Esophagus mucosa (tissue), 1 donor: ENCODE data around the gene NSMCE3. TPM values are rescaled to one million over a fixed set of nuclear protein-coding genes. Genes with fewer than 3 reads are reported as not detected.

Experiments used
- ATAC-seq: fragments of 200-7000 bp; cut with Tn5 transposase; one replicate; pipeline ENCODE4 v1.9.1; 2020
- total RNA-seq: library from RNA; stranded (reverse); gene quantifications from one replicate; pipeline ENCODE4 v1.2.4, GENCODE V29; 2023
- donor health status: DM: yes; HTN: yes; CAD: no.

The NSMCE3 gene
- total RNA-seq, result 2.6 TPM

- ATAC-seq, result peak; percentile 98
Measured at GRCh38 chr15:29269485-29270168, at the start of gene NSMCE3. Gene NSMCE3 (minus strand): TSS chr15:29269822. CDS start chr15:29269705, 117 bp downstream.

- no peak for ATAC-seq
Measured at GRCh38 chr15:29316422-29316821, 46.8 kb upstream of the NSMCE3 start.

- ATAC-seq, result no peak
Measured at GRCh38 chr15:29312387-29312786, 42.8 kb upstream of the NSMCE3 start.

GRCh38 chr15:29311696-29312095 is 42.1 kb upstream of the NSMCE3 start:
- ATAC-seq, result no peak

- no peak for ATAC-seq
Measured at GRCh38 chr15:29309139-29309538, 39.5 kb upstream of the NSMCE3 start.

- ATAC-seq, result no peak
Measured at GRCh38 chr15:29308299-29308698, 38.7 kb upstream of the NSMCE3 start.

- ATAC-seq, result no peak
Measured at GRCh38 chr15:29305556-29305955, 35.9 kb upstream of the NSMCE3 start.

GRCh38 chr15:29302871-29303270 is 33.2 kb upstream of the NSMCE3 start:
- ATAC-seq, result no peak

- no peak for ATAC-seq
Measured at GRCh38 chr15:29299784-29300183, 30.2 kb upstream of the NSMCE3 start.

- ATAC-seq, result no peak
Measured at GRCh38 chr15:29299331-29299730, 29.7 kb upstream of the NSMCE3 start.

- ATAC-seq, result no peak
Measured at GRCh38 chr15:29294732-29295325, 25.2 kb upstream of the NSMCE3 start.

- no peak for ATAC-seq
Measured at GRCh38 chr15:29291067-29291845, 21.6 kb upstream of the NSMCE3 start.

- ATAC-seq, result no peak
Measured at GRCh38 chr15:29289173-29289572, 19.6 kb upstream of the NSMCE3 start.

- no peak for ATAC-seq
Measured at GRCh38 chr15:29285386-29285785, 15.8 kb upstream of the NSMCE3 start.

- no peak for ATAC-seq
Measured at GRCh38 chr15:29283381-29283780, 13.8 kb upstream of the NSMCE3 start.

GRCh38 chr15:29280514-29280913 is 10.9 kb upstream of the NSMCE3 start:
- no peak for ATAC-seq

GRCh38 chr15:29278436-29279105 is 8.9 kb upstream of the NSMCE3 start:
- no peak for ATAC-seq

GRCh38 chr15:29276366-29276765 is 6.7 kb upstream of the NSMCE3 start:
- no peak for ATAC-seq

- ATAC-seq, result no peak
Measured at GRCh38 chr15:29275855-29276254, 6.2 kb upstream of the NSMCE3 start.

GRCh38 chr15:29274946-29275345 is 5.3 kb upstream of the NSMCE3 start:
- ATAC-seq, result no peak

GRCh38 chr15:29272219-29272618 is 2.6 kb upstream of the NSMCE3 start:
- no peak for ATAC-seq

- ATAC-seq, result no peak
Measured at GRCh38 chr15:29270976-29271375, 1.4 kb upstream of the NSMCE3 start.
